Hypothalamus (tissue), 51 donors: ENCODE results near the gene ACTMAP.
"Not testable (repeated sequence)": the region's sequence is repeated elsewhere in the genome, so short reads cannot be mapped to it uniquely, and the experiment has no call there.

Experiments used
- DNase-seq, 51 donors: peaks; one replicate each; lab custom pipeline; 2025; lab: John Stamatoyannopoulos, UW

Gene ACTMAP

GRCh38 chr19:40745402-40745780 lies 4.9 kb downstream of the ACTMAP start:
- DNase-seq: no peak

DNA sequence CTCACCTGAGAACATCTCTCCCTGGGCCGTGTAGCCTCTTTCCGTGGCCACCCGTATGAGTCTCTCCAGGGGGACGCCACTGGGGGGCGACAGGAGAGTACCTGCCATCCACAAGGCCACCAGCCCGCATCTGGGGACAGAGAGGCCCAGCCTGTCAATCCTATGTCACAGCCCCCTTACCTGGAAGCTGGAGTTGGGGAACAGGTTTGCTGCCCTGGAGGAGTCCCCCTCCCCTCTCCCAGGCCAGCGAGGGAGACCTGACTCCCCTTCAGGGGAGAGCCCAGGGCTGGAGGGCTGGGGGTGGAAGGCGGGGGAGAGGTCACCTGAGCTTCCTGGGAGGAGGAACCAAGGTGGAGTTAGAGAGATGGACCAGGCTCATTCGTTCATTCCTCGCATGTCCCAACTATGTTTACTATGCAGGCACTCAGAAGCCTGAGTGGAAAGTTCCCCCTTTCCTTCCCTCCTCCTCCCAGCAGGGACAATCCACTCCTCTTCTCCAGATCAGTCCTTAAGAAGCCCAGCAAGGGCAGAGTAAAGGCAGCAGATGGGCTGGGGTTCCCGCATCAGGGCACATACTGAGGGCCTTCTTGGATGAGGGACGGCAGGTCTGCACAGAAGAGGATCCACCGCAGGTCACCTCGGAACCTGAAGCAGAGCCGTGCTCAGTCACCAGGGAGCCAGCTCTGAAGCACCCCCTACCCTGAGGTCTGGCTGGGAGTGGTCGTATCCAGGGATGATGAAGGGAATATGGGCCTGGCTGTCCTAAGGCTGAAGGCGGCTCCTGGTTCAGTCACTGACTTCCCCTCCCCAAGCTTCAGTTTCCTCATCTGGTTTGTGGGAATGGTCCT lies 5.5 kb downstream of the ACTMAP start:
- no peak for DNase-seq

GRCh38 chr19:40743926-40744325 lies 6.4 kb downstream of the ACTMAP start:
- no peak for DNase-seq

- DNase-seq: no peak
Observed at GRCh38 chr19:40742886-40743285, 7.4 kb downstream of the ACTMAP start.

GRCh38 chr19:40742477-40742876 lies 7.8 kb downstream of the ACTMAP start:
- DNase-seq: no peak

DNA sequence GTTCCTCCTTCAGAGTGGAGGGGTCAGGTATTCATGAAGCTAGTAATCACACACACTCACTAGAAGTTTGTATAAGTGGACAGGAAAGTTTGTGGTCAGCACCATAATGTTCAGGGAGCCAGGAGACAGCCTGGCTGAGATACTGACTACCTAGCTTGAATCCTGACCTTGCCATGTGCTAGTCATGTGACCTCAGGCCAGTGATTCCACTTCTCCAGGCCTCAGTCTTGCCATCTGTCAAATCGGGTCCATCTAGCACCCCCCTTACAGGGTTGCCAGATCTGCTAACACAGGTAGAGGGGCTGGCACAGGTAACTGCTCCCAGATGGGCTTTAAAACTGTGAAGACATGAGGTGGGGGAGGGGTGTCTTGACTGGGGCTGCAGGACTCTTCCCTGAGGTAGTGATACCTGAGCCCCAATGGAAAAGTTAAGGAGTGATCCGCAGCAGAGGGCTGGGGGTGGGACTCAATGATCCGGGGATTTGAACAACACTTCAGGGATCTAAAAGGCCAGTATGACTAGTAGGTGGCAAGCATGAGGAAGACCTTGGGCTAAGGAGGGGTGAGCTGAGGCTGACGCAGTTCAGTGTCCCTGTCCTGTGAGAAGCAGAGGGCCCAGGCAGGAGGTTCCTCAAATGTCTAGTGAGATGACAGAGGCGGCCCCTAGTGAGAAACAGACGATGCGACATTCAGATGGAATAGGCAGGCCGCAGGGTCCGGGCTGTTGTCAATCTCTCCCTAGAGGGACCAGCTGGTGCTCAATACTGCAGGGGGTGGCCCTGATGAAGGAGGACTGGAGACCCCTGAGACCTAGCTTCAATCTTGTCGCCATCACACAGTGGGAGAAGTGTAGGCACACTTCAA lies 8.5 kb downstream of the ACTMAP start:
- DNase-seq: no peak

GRCh38 chr19:40740747-40741146 lies 9.5 kb downstream of the ACTMAP start:
- peak in 28 of 51 donors; percentile 3 to 83 (median 52) for DNase-seq

DNA sequence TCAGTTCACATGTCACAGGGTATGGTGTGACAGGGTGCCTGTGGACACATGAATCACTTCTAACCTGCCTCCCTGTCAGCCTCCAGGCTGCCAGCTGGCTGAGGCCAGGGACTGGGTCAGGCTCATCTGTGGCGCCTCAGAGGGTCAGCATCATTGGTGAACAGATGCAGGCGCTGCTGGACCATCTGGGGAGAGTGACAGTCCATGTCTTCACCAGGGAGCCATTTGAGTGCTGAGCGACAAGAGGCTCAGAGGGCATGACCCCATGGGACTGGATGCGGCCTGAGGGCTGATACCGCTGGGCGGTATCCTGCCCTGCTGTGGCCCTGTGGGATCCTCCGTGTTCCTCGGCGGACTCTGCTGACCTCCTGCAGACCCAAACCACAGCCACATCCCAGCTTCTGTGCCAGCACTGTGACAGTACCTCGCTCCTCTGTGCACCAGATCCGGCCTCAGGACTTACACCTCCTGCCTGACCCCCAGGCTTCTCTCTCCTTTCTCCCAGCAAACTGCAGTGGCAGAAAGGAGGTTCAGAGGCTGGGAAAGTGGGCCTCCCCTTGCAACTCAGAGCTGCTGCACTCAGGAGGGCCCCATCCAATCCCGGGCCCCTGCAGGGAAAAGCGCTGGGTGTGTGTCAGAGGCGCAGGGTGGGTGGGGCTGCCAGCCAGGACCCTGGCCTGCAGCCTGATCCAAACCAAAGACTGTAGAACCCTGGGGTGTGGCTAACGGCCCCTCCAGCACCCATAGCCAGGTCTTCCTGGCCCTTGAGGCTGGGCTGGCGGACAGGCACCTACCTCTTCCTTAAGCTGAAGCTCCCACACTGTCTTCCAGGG lies 10.2 kb downstream of the ACTMAP start:
- peak in 2 of 51 donors; percentile 16 to 47 for DNase-seq

GRCh38 chr19:40739030-40739839 lies 11.0 kb downstream of the ACTMAP start:
- DNase-seq: no peak

GRCh38 chr19:40737102-40737644 lies 13.1 kb downstream of the ACTMAP start:
- no peak for DNase-seq

GRCh38 chr19:40736661-40737060 lies 13.6 kb downstream of the ACTMAP start:
- DNase-seq: no peak

GRCh38 chr19:40735013-40735771 lies 15.1 kb downstream of the ACTMAP start:
- DNase-seq: no peak

GRCh38 chr19:40733149-40733548 lies 17.1 kb downstream of the ACTMAP start:
- DNase-seq: no peak

DNA sequence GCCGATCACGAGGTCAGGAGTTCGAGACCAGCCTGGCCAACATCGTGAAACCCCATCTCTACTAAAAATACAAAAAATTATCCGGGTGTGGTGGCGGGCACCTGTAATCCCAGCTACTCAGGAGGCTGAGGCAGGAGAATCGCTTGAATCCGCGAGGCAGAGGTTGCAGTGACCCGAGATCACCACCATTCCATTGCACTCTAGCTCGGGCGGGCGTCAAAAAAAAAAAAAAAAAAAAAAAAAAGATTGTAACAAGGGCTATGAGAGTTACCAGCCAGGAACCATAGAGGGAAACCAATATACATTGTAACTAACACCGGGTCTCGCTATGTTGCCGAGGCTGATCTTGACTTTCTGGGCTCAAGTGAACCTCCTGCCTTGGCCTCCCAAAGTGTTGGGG lies 18.0 kb downstream of the ACTMAP start:
- DNase-seq: not testable (repeated sequence)

- not testable (repeated sequence) for DNase-seq
Observed at GRCh38 chr19:40730065-40730464, 20.2 kb downstream of the ACTMAP start.

- no peak for DNase-seq
Observed at GRCh38 chr19:40726279-40726678, 24.0 kb downstream of the ACTMAP start.

- DNase-seq: no peak
Observed at GRCh38 chr19:40724855-40725254, 25.4 kb downstream of the ACTMAP start.

GRCh38 chr19:40724315-40724714 lies 26.0 kb downstream of the ACTMAP start:
- DNase-seq: no peak
